Neural cell (in vitro differentiated cells): ENCODE data around the gene KIF6.

Experiments used
- CTCF ChIP-seq: fragments of 450-650 bp; IDR thresholded peaks from 2 replicates; pipeline ENCODE4 v1.5.1; 2014; ENCODE audit warnings: antibody characterized with exemption, mild to moderate bottlenecking, moderate library complexity; ENCODE audit not compliant: poor library complexity, severe bottlenecking
- EP300 ChIP-seq: fragments of 450-650 bp; conservative IDR thresholded peaks from 2 replicates; pipeline ENCODE4 v1.6.1; 2014; ENCODE audit warnings: antibody characterized with exemption, mild to moderate bottlenecking, moderate library complexity; ENCODE audit not compliant: poor library complexity, severe bottlenecking
- EZH2 ChIP-seq: fragments of 200-600, 300-800 bp; shearing (Covaris generic), sonication (generic); IDR thresholded peaks from 2 replicates; pipeline ENCODE4 v1.6.1; 2014; ENCODE audit warnings: antibody characterized with exemption, low read length, borderline replicate concordance, mild to moderate bottlenecking; ENCODE audit not compliant: insufficient read depth, poor library complexity, severe bottlenecking

GRCh38 chr6:39599341-39599740, 125.9 kb downstream of the KIF6 start:
- no peak for TF ChIP-seq CTCF
- TF ChIP-seq EZH2: no peak
- TF ChIP-seq EP300: no peak
